HepG2 (cell line): ENCODE results near the gene TIMM10. TPM values are rescaled to one million over a fixed set of nuclear protein-coding genes. Genes with fewer than 3 reads are reported as not detected.

Experiments used
- BRD4 ChIP-seq: sonication (generic); formaldehyde crosslinking; IDR thresholded peaks from 2 replicates; pipeline ENCODE4 v1.4.0; 2020; ENCODE audit warnings: missing genetic modification reagents
- BRF2 ChIP-seq: sonication (generic); formaldehyde crosslinking; IDR thresholded peaks from 2 replicates; pipeline ENCODE4 v1.8.1; 2022; ENCODE audit warnings: mild to moderate bottlenecking, missing genetic modification reagents
- CBX2 ChIP-seq, 2 experiments: fragments of 200-600 bp in 1 of 2; sonication (generic); formaldehyde crosslinking in 1 of 2; IDR thresholded peaks; 2 replicates each; pipeline versions ENCODE4 v1.7.0 to v1.8.1; 2018 to 2022; ENCODE audit warnings: low read depth in 2 of 2, low read length in 1 of 2, mild to moderate bottlenecking in 1 of 2, missing genetic modification reagents in 1 of 2
- ETV6 ChIP-seq: sonication (generic); formaldehyde crosslinking; conservative IDR thresholded peaks from 2 replicates; pipeline ENCODE4 v1.4.0; 2020; ENCODE audit warnings: missing genetic modification reagents
- GATAD2A ChIP-seq: IDR thresholded peaks from 2 replicates; pipeline ENCODE4 v1.6.1; 2016
- MEIS1 ChIP-seq: sonication (generic); formaldehyde crosslinking; IDR thresholded peaks from 2 replicates; pipeline ENCODE4 v1.9.0; 2021; ENCODE audit warnings: mild to moderate bottlenecking, missing genetic modification reagents, moderate library complexity, borderline replicate concordance
- POLR2G ChIP-seq: fragments of 200-400 bp; formaldehyde crosslinking; IDR thresholded peaks from 2 replicates; pipeline ENCODE4 v1.6.1; 2018; ENCODE audit warnings: mild to moderate bottlenecking, low read depth, low read length, moderate library complexity
- RBM22 ChIP-seq: fragments of 200-400 bp; formaldehyde crosslinking; optimal IDR thresholded peaks from 2 replicates; pipeline ENCODE3; 2017; ENCODE audit warnings: mild to moderate bottlenecking, low read length, moderate library complexity
- RCOR2 ChIP-seq: IDR thresholded peaks from 2 replicates; pipeline ENCODE4 v1.6.1; 2016; ENCODE audit warnings: missing biosample characterization, missing genetic modification reagents
- SALL1 ChIP-seq: sonication (generic); formaldehyde crosslinking; IDR thresholded peaks from 2 replicates; pipeline ENCODE4 v1.8.0; 2022; ENCODE audit warnings: mild to moderate bottlenecking, missing genetic modification reagents
- SNAPC4 ChIP-seq: sonication (generic); formaldehyde crosslinking; IDR thresholded peaks from 2 replicates; pipeline ENCODE4 v1.4.0; 2020; ENCODE audit warnings: mild to moderate bottlenecking, missing genetic modification reagents
- SRSF4 ChIP-seq: fragments of 200-400 bp; formaldehyde crosslinking; IDR thresholded peaks from one replicate; pipeline ENCODE4 v1.6.1; 2018; ENCODE audit warnings: mild to moderate bottlenecking, low read depth, low read length, moderate library complexity; ENCODE audit not compliant: poor library complexity, severe bottlenecking
- STAG1 ChIP-seq: sonication (generic); formaldehyde crosslinking; IDR thresholded peaks from 2 replicates; pipeline ENCODE4 v1.4.0; 2020; ENCODE audit warnings: missing genetic modification reagents
- THAP8 ChIP-seq: sonication (generic); formaldehyde crosslinking; IDR thresholded peaks from 2 replicates; pipeline ENCODE4 v1.5.1; 2020; ENCODE audit warnings: missing genetic modification reagents, mild to moderate bottlenecking, borderline replicate concordance
- ZBTB25 ChIP-seq: IDR thresholded peaks from 2 replicates; pipeline ENCODE4 v1.6.1; 2018; ENCODE audit warnings: missing genetic modification reagents
- ZMYM3 ChIP-seq: sonication (generic); formaldehyde crosslinking; IDR thresholded peaks from 2 replicates; pipeline ENCODE4 v1.5.1; 2020; ENCODE audit warnings: mild to moderate bottlenecking, missing genetic modification reagents
- ZNF530 ChIP-seq: sonication (generic); formaldehyde crosslinking; IDR thresholded peaks from 2 replicates; pipeline ENCODE4 v1.5.0; 2020; ENCODE audit warnings: low read depth, mild to moderate bottlenecking, missing genetic modification reagents
- ZNF547 ChIP-seq: sonication (generic); formaldehyde crosslinking; IDR thresholded peaks from 2 replicates; pipeline ENCODE4 v1.5.1; 2020; ENCODE audit warnings: mild to moderate bottlenecking, missing genetic modification reagents
- ZNF574 ChIP-seq: sonication (generic); formaldehyde crosslinking; IDR thresholded peaks from 2 replicates; pipeline ENCODE4 v1.4.0; 2020; ENCODE audit warnings: missing genetic modification reagents
- polyA plus RNA-seq, 8 experiments: library from polyadenylated mRNA; depleted of rRNA in 3 of 8; stranded (reverse) in 7 of 8; unstranded in 1 of 8; fragments of >200 nt; fragmentation: Illumina TruSeq in 4 of 8; extraction: Trizol in 4 of 8; gene quantifications; 2 replicates each; pipeline versions ENCODE4 v1.2.1 to v1.2.3, GENCODE V29; 2011 to 2016; ENCODE audit warnings: low read depth in 4 of 8, missing spikeins in 1 of 8, mixed read lengths in 1 of 8; ENCODE audit not compliant: insufficient read depth in 1 of 8
- total RNA-seq, 5 experiments: library from RNA; depleted of rRNA; stranded (reverse); fragments of >200 nt; fragmentation: Illumina TruSeq; extraction: Trizol; gene quantifications; 2 replicates each; pipeline ENCODE4 v1.2.3, GENCODE V29; 2016; ENCODE audit warnings: low read depth in 1 of 5

Gene TIMM10
- total and polyA plus RNA-seq, 2 of the 13 experiments (the other 11 are each of a cell fraction or from before 2014, with no cell fraction given) = 67.8 to 82.2 TPM

- TF ChIP-seq SNAPC4 (CRISPR knock-in tag) (no peak), CBX2 (IDR thresholded peaks at IDR 0.05; ENCODE audit: low read depth, low read length) (no peak), CBX2 (CRISPR knock-in tag; IDR thresholded peaks at IDR 0.05; ENCODE audit: low read depth) (no peak), SALL1 (CRISPR knock-in tag) (peak; percentile 15; the same call in 1 of the 2 replicates), SRSF4 (no peak), STAG1 (CRISPR knock-in tag) (peak; percentile 56), ETV6 (no peak), POLR2G (no peak), RCOR2 (CRISPR knock-in tag) (peak; percentile 70; the same call in 1 of the 2 replicates), RBM22 (peak; percentile 57), ZNF574 (no peak), THAP8 (CRISPR knock-in tag) (no peak), BRD4 (CRISPR knock-in tag) (no peak), ZNF530 (CRISPR knock-in tag) (no peak), GATAD2A (no peak), ZNF547 (no peak), BRF2 (CRISPR knock-in tag) (no peak), MEIS1 (CRISPR knock-in tag) (0 out of 2 replicates have a peak, but pooled peaks have one; percentile 26), ZBTB25 (CRISPR knock-in tag) (no peak), ZMYM3 (CRISPR knock-in tag) (peak; percentile 99)
Observed at GRCh38 chr11:57480409-57481137, 50.0 kb downstream of the TIMM10 start (continued).
